ENCODE measurements around the gene BTBD9.

DNA sequence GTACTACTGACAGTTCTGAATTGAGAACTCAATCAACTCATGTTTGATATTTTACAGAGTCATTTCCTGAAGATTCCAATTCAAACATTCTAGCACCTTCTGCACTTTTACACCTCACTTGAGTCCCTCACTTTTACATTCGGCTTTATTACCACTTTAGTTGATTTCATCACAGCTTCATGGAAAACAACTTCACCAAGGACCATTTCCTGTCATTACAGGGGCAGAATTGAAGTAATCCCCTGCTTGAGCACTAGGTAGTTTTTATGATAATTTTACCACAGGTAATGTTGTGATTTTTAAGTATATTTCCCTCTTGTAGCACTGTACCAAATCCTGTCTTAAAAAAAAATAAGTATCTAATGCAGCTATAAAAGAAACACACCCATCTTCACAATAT is 312.9 kb downstream of the BTBD9 start:
- TF ChIP-seq, protein P1, sequence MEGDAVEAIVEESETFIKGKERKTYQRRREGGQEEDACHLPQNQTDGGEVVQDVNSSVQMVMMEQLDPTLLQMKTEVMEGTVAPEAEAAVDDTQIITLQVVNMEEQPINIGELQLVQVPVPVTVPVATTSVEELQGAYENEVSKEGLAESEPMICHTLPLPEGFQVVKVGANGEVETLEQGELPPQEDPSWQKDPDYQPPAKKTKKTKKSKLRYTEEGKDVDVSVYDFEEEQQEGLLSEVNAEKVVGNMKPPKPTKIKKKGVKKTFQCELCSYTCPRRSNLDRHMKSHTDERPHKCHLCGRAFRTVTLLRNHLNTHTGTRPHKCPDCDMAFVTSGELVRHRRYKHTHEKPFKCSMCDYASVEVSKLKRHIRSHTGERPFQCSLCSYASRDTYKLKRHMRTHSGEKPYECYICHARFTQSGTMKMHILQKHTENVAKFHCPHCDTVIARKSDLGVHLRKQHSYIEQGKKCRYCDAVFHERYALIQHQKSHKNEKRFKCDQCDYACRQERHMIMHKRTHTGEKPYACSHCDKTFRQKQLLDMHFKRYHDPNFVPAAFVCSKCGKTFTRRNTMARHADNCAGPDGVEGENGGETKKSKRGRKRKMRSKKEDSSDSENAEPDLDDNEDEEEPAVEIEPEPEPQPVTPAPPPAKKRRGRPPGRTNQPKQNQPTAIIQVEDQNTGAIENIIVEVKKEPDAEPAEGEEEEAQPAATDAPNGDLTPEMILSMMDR (IDR thresholded peaks at IDR 0.05), result no peak
- TF ChIP-seq EP300 (IDR thresholded peaks at IDR 0.05), result no peak
- no peak for TF ChIP-seq POLR2AphosphoS5 (IDR thresholded peaks at IDR 0.05)
- no peak for TF ChIP-seq POLR2A (IDR thresholded peaks at IDR 0.05)
